ENCODE results near the gene CFAP161. TPM values are rescaled to one million over a fixed set of nuclear protein-coding genes. Genes with fewer than 3 reads are reported as not detected.

The CFAP161 gene
- total and polyA plus RNA-seq, 2 of the 13 experiments (the other 11 are each of a cell fraction or from before 2014, with no cell fraction given) = not detected

- H2AFZ ChIP-seq (ENCODE audit: low read length) = no peak overlapping the region
- H3K36me3 ChIP-seq (replicated peaks in 1 of 2; ENCODE audit: control insufficient read depth in 1 of 2, insufficient read depth in 2 of 2, low read length in 2 of 2) = no peaks in the 10 kb centered on the region
- TF ChIP-seq ZC3H4 (CRISPR knock-in tag; IDR thresholded peaks at IDR 0.05; ENCODE audit: borderline replicate concordance) = no peak
- no peak for TF ChIP-seq ZSCAN29 (CRISPR knock-in tag; conservative IDR thresholded peaks at IDR 0.05)
- TF ChIP-seq, protein P1, sequence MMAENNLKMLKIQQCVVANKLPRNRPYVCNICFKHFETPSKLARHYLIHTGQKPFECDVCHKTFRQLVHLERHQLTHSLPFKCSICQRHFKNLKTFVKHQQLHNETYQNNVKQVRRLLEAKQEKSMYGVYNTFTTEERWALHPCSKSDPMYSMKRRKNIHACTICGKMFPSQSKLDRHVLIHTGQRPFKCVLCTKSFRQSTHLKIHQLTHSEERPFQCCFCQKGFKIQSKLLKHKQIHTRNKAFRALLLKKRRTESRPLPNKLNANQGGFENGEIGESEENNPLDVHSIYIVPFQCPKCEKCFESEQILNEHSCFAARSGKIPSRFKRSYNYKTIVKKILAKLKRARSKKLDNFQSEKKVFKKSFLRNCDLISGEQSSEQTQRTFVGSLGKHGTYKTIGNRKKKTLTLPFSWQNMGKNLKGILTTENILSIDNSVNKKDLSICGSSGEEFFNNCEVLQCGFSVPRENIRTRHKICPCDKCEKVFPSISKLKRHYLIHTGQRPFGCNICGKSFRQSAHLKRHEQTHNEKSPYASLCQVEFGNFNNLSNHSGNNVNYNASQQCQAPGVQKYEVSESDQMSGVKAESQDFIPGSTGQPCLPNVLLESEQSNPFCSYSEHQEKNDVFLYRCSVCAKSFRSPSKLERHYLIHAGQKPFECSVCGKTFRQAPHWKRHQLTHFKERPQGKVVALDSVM (CRISPR knock-in tag; IDR thresholded peaks at IDR 0.05) = no peak
- TF ChIP-seq ZBTB20 (CRISPR knock-in tag; IDR thresholded peaks at IDR 0.05; ENCODE audit: borderline replicate concordance, low read depth) = no peak
- no peak for TF ChIP-seq ETV5 (CRISPR knock-in tag; IDR thresholded peaks at IDR 0.05; ENCODE audit: borderline replicate concordance)
- no peak for TF ChIP-seq ZNF549 (CRISPR knock-in tag; IDR thresholded peaks at IDR 0.05)
- no peak for TF ChIP-seq SPEN (CRISPR knock-in tag; IDR thresholded peaks at IDR 0.05; ENCODE audit: low read depth)
- no peak for FAIRE-seq
- 8% methylated on average over 7 of the region's 8 CpGs for WGBS (ENCODE audit: low lambda C conversion rate)
- POLR2A ChIA-PET = no interaction called here
- in situ Hi-C loops (cut with HindIII; ENCODE audit: extremely low pct_ligation_motif_present, low pct_unique_long_range_greater_than_20kb) = no loop called here
- H3K4me3 ChIP-seq (replicated peaks in 1 of 3; ENCODE audit: insufficient read depth in 1 of 3, low read depth in 2 of 3, low read length in 3 of 3) = no peak overlapping the region
- ATAC-seq = no peak
- no peaks in the 10 kb centered on the region for H4K20me1 ChIP-seq (ENCODE audit: insufficient read depth, low read length)
- intact Hi-C loops (cut with micrococcal nuclease; ENCODE audit: unreplicated experiment) = no loop called here
- H3K4me2 ChIP-seq (ENCODE audit: low read depth, low read length) = no peak overlapping the region
- H3K4me1 ChIP-seq (ENCODE audit: insufficient read depth, low read length) = no peaks in the 10 kb centered on the region
- no peak overlapping the region for H3K27ac ChIP-seq (ENCODE audit: extremely low read length, insufficient read depth, low read length)
- H3K27me3 ChIP-seq (ENCODE audit: control insufficient read depth in 1 of 2, insufficient read depth in 2 of 2, low read length in 2 of 2) = peaks cover 0 to 8% of the 10 kb centered on the region in 2 experiments; a peak in 1 of 5 replicates
- H3K9ac ChIP-seq (ENCODE audit: insufficient read depth, low read depth, low read length) = no peak overlapping the region
- no peaks in the 10 kb centered on the region for H3K9me3 ChIP-seq (ENCODE audit: low read length)
- no TSS peak for BruUV-seq (replicated peaks)
- DNase-seq (ENCODE audit: low spot score) = no peak
- no peaks in the 10 kb centered on the region for H3K79me2 ChIP-seq (ENCODE audit: insufficient read depth, low read length)
- CTCF ChIA-PET (ENCODE audit: low intra/inter-chr PET ratio, low total read pairs) = no interaction called here
Measured at GRCh38 chr15:81188354-81188753, 54.3 kb downstream of the CFAP161 start.

All from HepG2 (cell line).